Suprapubic skin (tissue), 4 donors: ENCODE results near the gene EML2. TPM values are rescaled to one million over a fixed set of nuclear protein-coding genes. Genes with fewer than 3 reads are reported as not detected.
"Not testable (repeated sequence)": the region's sequence is repeated elsewhere in the genome, so short reads cannot be mapped to it uniquely, and the experiment has no call there.

Source experiments
- DNase-seq, 2 donors: peaks; one replicate each; pipeline ENCODE4 v3.0.0-alpha.2; 2019; ENCODE audit warnings: low spot score in 2 of 2
- H3K27ac ChIP-seq: fragments of 200-600 bp; sonication (generic); one replicate; pipeline ENCODE4 v1.5.1; 2019
- H3K27me3 ChIP-seq: fragments of 200-600 bp; sonication (generic); one replicate; pipeline ENCODE4 v1.5.1; 2019
- H3K36me3 ChIP-seq: fragments of 200-600 bp; sonication (generic); one replicate; pipeline ENCODE4 v1.5.1; 2019
- H3K4me1 ChIP-seq: fragments of 200-600 bp; sonication (generic); one replicate; pipeline ENCODE4 v1.5.1; 2019
- H3K4me3 ChIP-seq: fragments of 200-600 bp; sonication (generic); one replicate; pipeline ENCODE4 v1.5.1; 2019; ENCODE audit warnings: mild to moderate bottlenecking
- H3K9me3 ChIP-seq: fragments of 200-600 bp; sonication (generic); one replicate; pipeline ENCODE4 v1.5.1; 2019
- CTCF ChIP-seq, 2 donors: fragments of 200-600 bp in 1 of 2; fragments of 450-650 bp in 1 of 2; sonication (generic) in 1 of 2; IDR thresholded peaks; one replicate each; pipeline ENCODE4 v1.5.1; 2016 to 2019; ENCODE audit warnings: antibody characterized with exemption in 2 of 2, mild to moderate bottlenecking in 1 of 2, moderate library complexity in 1 of 2
- EP300 ChIP-seq: sonication (generic); formaldehyde crosslinking; IDR thresholded peaks from one replicate; pipeline ENCODE4 v1.6.1; 2017; ENCODE audit warnings: antibody characterized with exemption
- POLR2A ChIP-seq, 2 donors: fragments of 450-650 bp; IDR thresholded peaks; one replicate each; pipeline ENCODE4 v1.6.1; 2017; ENCODE audit warnings: antibody characterized with exemption in 2 of 2, mild to moderate bottlenecking in 2 of 2, moderate library complexity in 2 of 2
- POLR2AphosphoS5 ChIP-seq, 3 donors: sonication (generic); formaldehyde crosslinking; IDR thresholded peaks; one replicate each; pipeline ENCODE4 v1.6.1; 2017; ENCODE audit warnings: antibody characterized with exemption in 3 of 3
- WGBS: methylation state at CpG from one replicate; pipeline ENCODE4 v1.1.5; 2018; 5-methylcytosine and 5-hydroxymethylcytosine counted together
- total RNA-seq, 4 donors: library from RNA; depleted of rRNA; stranded (reverse); fragments of >200 nt; gene quantifications; one replicate each; pipeline ENCODE4 v1.1.0, GENCODE V29; 2016

Gene EML2
- 100 to 1,000 TPM in 1 of 4 donors, 10 to 100 TPM in 3; 60.0 to 112 (median 74.8) TPM for total RNA-seq

GRCh38 chr19:45638930-45639729 lies at the start of gene EML2:
Gene EML2, minus strand, starts transcription at chr19:45639397. Its CDS starts 21 bp downstream, at chr19:45639376.
- no peaks in the 10 kb centered on the region for H3K9me3 ChIP-seq
- peaks cover 55% of the 10 kb centered on the region for H3K4me1 ChIP-seq
- H3K27me3 ChIP-seq, result no peaks in the 10 kb centered on the region
- no peaks in the 10 kb centered on the region for H3K36me3 ChIP-seq
- DNase-seq, result peak in 1 of 2 donors; percentile 84
- peak within 1 kb of the TSS; percentile 69 for H3K4me3 ChIP-seq
- H3K27ac ChIP-seq, result peak within 1 kb of the TSS; percentile 69
- TF ChIP-seq EP300 (no peak), POLR2AphosphoS5 (IDR thresholded peaks at IDR 0.05) (no peak), POLR2A (IDR thresholded peaks at IDR 0.05) (no peak), CTCF (IDR thresholded peaks at IDR 0.05) (no peak)
- 4% methylated on average over 22 of the region's 52 CpGs for WGBS

GRCh38 chr19:45687599-45687998 lies 48.4 kb upstream of the EML2 start:
- no peak overlapping the region for H3K4me3 ChIP-seq
- no peak overlapping the region for H3K27ac ChIP-seq
- 90% methylated on average over 9 of the region's 9 CpGs for WGBS
- peaks cover 13% of the 10 kb centered on the region for H3K4me1 ChIP-seq
- peaks cover 45% of the 10 kb centered on the region for H3K36me3 ChIP-seq
- DNase-seq, result no peak
- TF ChIP-seq EP300, result no peak
- TF ChIP-seq CTCF (IDR thresholded peaks at IDR 0.05), result no peak
- TF ChIP-seq POLR2A (IDR thresholded peaks at IDR 0.05), result no peak
- TF ChIP-seq POLR2AphosphoS5 (IDR thresholded peaks at IDR 0.05), result no peak
- H3K27me3 ChIP-seq, result no peaks in the 10 kb centered on the region
- no peaks in the 10 kb centered on the region for H3K9me3 ChIP-seq

- H3K27ac ChIP-seq, H3K27me3 ChIP-seq, H3K4me3 ChIP-seq, DNase-seq, H3K9me3 ChIP-seq: not testable (repeated sequence)
- 81% methylated on average over 11 of the region's 11 CpGs for WGBS
- Histone ChIP-seq H3K36me3 (peaks cover 45% of the 10 kb centered on the region), H3K4me1 (peaks cover 13% of the 10 kb centered on the region)
Observed at GRCh38 chr19:45685045-45685444, 45.8 kb upstream of the EML2 start.

- Histone ChIP-seq H3K9me3 (no peaks in the 10 kb centered on the region), H3K4me3 (no peak overlapping the region), H3K27ac (no peak overlapping the region), H3K4me1 (peaks cover 19% of the 10 kb centered on the region), H3K36me3 (peaks cover 39% of the 10 kb centered on the region), H3K27me3 (peaks cover 12% of the 10 kb centered on the region)
- DNase-seq, result no peak
- no peak for TF ChIP-seq POLR2A (IDR thresholded peaks at IDR 0.05)
- no peak for TF ChIP-seq EP300
- no peak for TF ChIP-seq POLR2AphosphoS5 (IDR thresholded peaks at IDR 0.05)
- TF ChIP-seq CTCF (IDR thresholded peaks at IDR 0.05), result no peak
- WGBS, result 72% methylated on average over 5 of the region's 5 CpGs
Observed at GRCh38 chr19:45682908-45683307, 43.7 kb upstream of the EML2 start.

- Histone ChIP-seq H3K36me3 (peaks cover 31% of the 10 kb centered on the region), H3K27ac (peak overlapping the region; percentile 62), H3K4me3 (no peak overlapping the region), H3K4me1 (peaks cover 27% of the 10 kb centered on the region), H3K9me3 (no peaks in the 10 kb centered on the region), H3K27me3 (peaks cover 20% of the 10 kb centered on the region)
- TF ChIP-seq CTCF (IDR thresholded peaks at IDR 0.05) (no peak), EP300 (no peak), POLR2AphosphoS5 (IDR thresholded peaks at IDR 0.05) (no peak), POLR2A (IDR thresholded peaks at IDR 0.05) (no peak)
- 44% methylated on average over 8 of the region's 8 CpGs for WGBS
- no peak for DNase-seq
Observed at GRCh38 chr19:45682117-45682516, 42.9 kb upstream of the EML2 start.
